Endothelial cell (in vitro differentiated cells): ENCODE results near the gene PID1. TPM values are rescaled to one million over a fixed set of nuclear protein-coding genes. Genes with fewer than 3 reads are reported as not detected.

ENCODE experiments used
- DNase-seq: peaks from one replicate; pipeline ENCODE4 v3.0.0; 2021; ENCODE audit warnings: low spot score
- H3K27ac Mint-ChIP-seq: one replicate; pipeline ENCODE4 v1.8.0; 2021; ENCODE audit warnings: mixed read lengths, inconsistent platforms; ENCODE audit not compliant: unreplicated experiment
- H3K27me3 Mint-ChIP-seq: one replicate; pipeline ENCODE4 v1.8.0; 2021; ENCODE audit warnings: mild to moderate bottlenecking, moderate library complexity, mixed read lengths, inconsistent platforms; ENCODE audit not compliant: unreplicated experiment
- H3K36me3 Mint-ChIP-seq: one replicate; pipeline ENCODE4 v1.8.0; 2021; ENCODE audit warnings: mild to moderate bottlenecking, low read depth, mixed read lengths, inconsistent platforms; ENCODE audit not compliant: unreplicated experiment
- H3K4me1 Mint-ChIP-seq: one replicate; pipeline ENCODE4 v1.8.0; 2021; ENCODE audit warnings: mild to moderate bottlenecking, mixed read lengths, inconsistent platforms; ENCODE audit not compliant: unreplicated experiment
- H3K4me3 Mint-ChIP-seq: one replicate; pipeline ENCODE4 v1.8.0; 2021; ENCODE audit warnings: mild to moderate bottlenecking, mixed read lengths, inconsistent platforms; ENCODE audit not compliant: unreplicated experiment
- H3K9me3 Mint-ChIP-seq: one replicate; pipeline ENCODE4 v1.8.0; 2021; ENCODE audit warnings: mixed read lengths, inconsistent platforms; ENCODE audit not compliant: unreplicated experiment
- CTCF ChIP-seq: fragments of 200-600 bp; sonication (generic); IDR thresholded peaks from one replicate; pipeline ENCODE4 v1.5.0; 2021; ENCODE audit warnings: antibody characterized with exemption; ENCODE audit not compliant: unreplicated experiment
- total RNA-seq: library from RNA; stranded (reverse); fragmentation: NEBNext Ultra II Directional; extraction: Animal tissue kit (Norgen Biotek cat#: 25700); gene quantifications from one replicate; pipeline ENCODE4 v1.2.1, GENCODE V29; 2021; ENCODE audit not compliant: unreplicated experiment

The PID1 gene
- total RNA-seq, 1 donor from 2014 or later: not detected

- H3K9me3 Mint-ChIP-seq: no peaks in the 10 kb centered on the region
- no peaks in the 10 kb centered on the region for H3K36me3 Mint-ChIP-seq
- no peak for TF ChIP-seq CTCF
- H3K27me3 Mint-ChIP-seq: peaks cover 2% of the 10 kb centered on the region
- H3K27ac Mint-ChIP-seq: no peak overlapping the region
- DNase-seq: no peak
- peaks cover 3% of the 10 kb centered on the region for H3K4me1 Mint-ChIP-seq
- no peak overlapping the region for H3K4me3 Mint-ChIP-seq
These were observed 117.1 kb downstream of the PID1 start for GRCh38 chr2:229153951-229154350.

GRCh38 chr2:229153267-229153666 is 117.8 kb downstream of the PID1 start:
- no peaks in the 10 kb centered on the region for H3K36me3 Mint-ChIP-seq
- no peaks in the 10 kb centered on the region for H3K9me3 Mint-ChIP-seq
- no peak for TF ChIP-seq CTCF
- H3K27me3 Mint-ChIP-seq: peaks cover 2% of the 10 kb centered on the region
- H3K4me1 Mint-ChIP-seq: peaks cover 3% of the 10 kb centered on the region
- no peak overlapping the region for H3K27ac Mint-ChIP-seq
- no peak overlapping the region for H3K4me3 Mint-ChIP-seq
- no peak for DNase-seq

- H3K4me1 Mint-ChIP-seq: peaks cover 3% of the 10 kb centered on the region
These were observed 118.4 kb downstream of the PID1 start for GRCh38 chr2:229152674-229153073.

GRCh38 chr2:229150317-229150716 is 120.8 kb downstream of the PID1 start:
- peaks cover 3% of the 10 kb centered on the region for H3K4me1 Mint-ChIP-seq
- no peak overlapping the region for H3K4me3 Mint-ChIP-seq
- no peaks in the 10 kb centered on the region for H3K27me3 Mint-ChIP-seq
- no peak overlapping the region for H3K27ac Mint-ChIP-seq
- no peak for TF ChIP-seq CTCF
- H3K36me3 Mint-ChIP-seq: no peaks in the 10 kb centered on the region
- DNase-seq: no peak
- H3K9me3 Mint-ChIP-seq: no peaks in the 10 kb centered on the region

More at GRCh38 chr2:229152674-229153073, 118.4 kb downstream of the PID1 start:
- no peak for DNase-seq
- H3K27me3 Mint-ChIP-seq: peaks cover 2% of the 10 kb centered on the region
- TF ChIP-seq CTCF: no peak
- H3K9me3 Mint-ChIP-seq: no peaks in the 10 kb centered on the region
- H3K4me3 Mint-ChIP-seq: no peak overlapping the region
- no peaks in the 10 kb centered on the region for H3K36me3 Mint-ChIP-seq
- no peak overlapping the region for H3K27ac Mint-ChIP-seq

- no peak overlapping the region for H3K4me3 Mint-ChIP-seq
- no peak for DNase-seq
- H3K27me3 Mint-ChIP-seq: no peaks in the 10 kb centered on the region
- TF ChIP-seq CTCF: no peak
- no peak overlapping the region for H3K27ac Mint-ChIP-seq
- H3K4me1 Mint-ChIP-seq: no peaks in the 10 kb centered on the region
- H3K9me3 Mint-ChIP-seq: no peaks in the 10 kb centered on the region
- no peaks in the 10 kb centered on the region for H3K36me3 Mint-ChIP-seq
These were observed 129.6 kb downstream of the PID1 start for GRCh38 chr2:229141424-229142025.
